PFSK-1 (cell line): ENCODE data around the gene ATP4A.

Source experiments
- FOXP2 ChIP-seq: optimal IDR thresholded peaks from 2 replicates; pipeline ENCODE3; 2011; ENCODE audit warnings: borderline replicate concordance, control low read depth, inconsistent platforms; ENCODE audit not compliant: insufficient read depth; ENCODE audit errors: extremely low read length, extremely low read depth
- POLR2AphosphoS5 ChIP-seq: IDR thresholded peaks from 2 replicates; pipeline ENCODE4 v1.6.1; 2012; ENCODE audit warnings: low read depth, mild to moderate bottlenecking, control low read depth, low read length, moderate library complexity
- SIN3A ChIP-seq: IDR thresholded peaks from 2 replicates; pipeline ENCODE4 v1.6.1; 2012; ENCODE audit warnings: mild to moderate bottlenecking, low read length, moderate library complexity, borderline replicate concordance; ENCODE audit not compliant: insufficient read depth
- TAF1 ChIP-seq: IDR thresholded peaks from 2 replicates; pipeline ENCODE4 v1.6.1; 2012; ENCODE audit warnings: low read length, control low read depth, borderline replicate concordance; ENCODE audit not compliant: insufficient read depth
- TF ChIP-seq, protein P1 (sequence below), 2 experiments: IDR thresholded peaks; 2 replicates each; pipeline versions ENCODE4 v1.6.1 to v1.8.0; 2011 to 2012; ENCODE audit warnings: low read depth in 2 of 2, low read length in 2 of 2, control low read depth in 1 of 2, inconsistent platforms in 1 of 2, mild to moderate bottlenecking in 1 of 2, moderate library complexity in 1 of 2; ENCODE audit not compliant: insufficient read depth in 1 of 2

DNA sequence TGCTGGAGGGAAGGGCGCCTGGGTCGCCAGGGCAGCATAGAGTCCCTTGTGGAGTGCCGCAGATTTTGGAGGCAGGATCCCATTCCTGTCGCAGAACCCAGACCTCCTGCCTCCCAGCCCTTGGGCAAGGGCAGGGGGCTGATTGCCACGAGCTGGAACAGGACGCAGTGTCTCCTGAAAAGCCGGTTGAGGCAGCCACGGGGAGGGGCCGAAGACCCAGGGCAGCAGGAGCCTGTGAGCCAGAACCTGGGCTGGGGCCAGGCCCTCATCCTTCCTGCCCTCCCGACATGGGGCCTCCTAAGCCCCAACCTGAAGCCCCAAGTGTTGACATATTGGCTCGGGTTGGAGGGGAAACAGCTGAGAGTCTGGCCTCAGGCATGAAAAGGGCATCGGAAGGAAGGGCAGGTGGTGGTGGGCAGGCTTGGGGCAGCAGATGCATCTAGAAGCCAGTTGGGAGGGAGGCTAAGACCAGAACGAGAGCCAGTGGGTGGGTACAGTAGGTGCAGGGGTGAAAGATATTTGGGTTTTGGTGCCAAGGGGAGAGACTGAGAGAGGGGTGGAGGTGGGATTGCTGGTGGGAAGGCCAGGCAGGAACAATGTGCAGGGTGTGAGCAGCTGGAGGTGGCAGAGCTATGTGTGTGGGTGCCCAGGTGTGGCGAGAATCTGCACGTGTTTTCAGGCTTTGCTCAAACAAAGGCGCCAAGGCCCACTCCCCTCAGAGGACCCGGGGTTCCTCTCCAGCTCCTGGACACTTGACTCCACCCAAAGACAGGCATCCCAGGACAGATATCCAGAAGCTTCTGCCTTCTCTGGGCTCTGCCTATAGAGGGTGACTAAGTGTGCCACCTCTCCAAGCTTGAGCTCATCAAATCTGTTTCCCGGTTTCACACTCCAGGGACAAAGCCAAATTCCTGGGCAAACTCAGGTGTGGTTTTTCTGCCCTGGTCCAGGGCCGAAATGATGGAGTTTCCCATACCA lies 33.9 kb downstream of the ATP4A start:
- TF ChIP-seq, protein P1, sequence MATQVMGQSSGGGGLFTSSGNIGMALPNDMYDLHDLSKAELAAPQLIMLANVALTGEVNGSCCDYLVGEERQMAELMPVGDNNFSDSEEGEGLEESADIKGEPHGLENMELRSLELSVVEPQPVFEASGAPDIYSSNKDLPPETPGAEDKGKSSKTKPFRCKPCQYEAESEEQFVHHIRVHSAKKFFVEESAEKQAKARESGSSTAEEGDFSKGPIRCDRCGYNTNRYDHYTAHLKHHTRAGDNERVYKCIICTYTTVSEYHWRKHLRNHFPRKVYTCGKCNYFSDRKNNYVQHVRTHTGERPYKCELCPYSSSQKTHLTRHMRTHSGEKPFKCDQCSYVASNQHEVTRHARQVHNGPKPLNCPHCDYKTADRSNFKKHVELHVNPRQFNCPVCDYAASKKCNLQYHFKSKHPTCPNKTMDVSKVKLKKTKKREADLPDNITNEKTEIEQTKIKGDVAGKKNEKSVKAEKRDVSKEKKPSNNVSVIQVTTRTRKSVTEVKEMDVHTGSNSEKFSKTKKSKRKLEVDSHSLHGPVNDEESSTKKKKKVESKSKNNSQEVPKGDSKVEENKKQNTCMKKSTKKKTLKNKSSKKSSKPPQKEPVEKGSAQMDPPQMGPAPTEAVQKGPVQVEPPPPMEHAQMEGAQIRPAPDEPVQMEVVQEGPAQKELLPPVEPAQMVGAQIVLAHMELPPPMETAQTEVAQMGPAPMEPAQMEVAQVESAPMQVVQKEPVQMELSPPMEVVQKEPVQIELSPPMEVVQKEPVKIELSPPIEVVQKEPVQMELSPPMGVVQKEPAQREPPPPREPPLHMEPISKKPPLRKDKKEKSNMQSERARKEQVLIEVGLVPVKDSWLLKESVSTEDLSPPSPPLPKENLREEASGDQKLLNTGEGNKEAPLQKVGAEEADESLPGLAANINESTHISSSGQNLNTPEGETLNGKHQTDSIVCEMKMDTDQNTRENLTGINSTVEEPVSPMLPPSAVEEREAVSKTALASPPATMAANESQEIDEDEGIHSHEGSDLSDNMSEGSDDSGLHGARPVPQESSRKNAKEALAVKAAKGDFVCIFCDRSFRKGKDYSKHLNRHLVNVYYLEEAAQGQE (IDR thresholded peaks at IDR 0.05; ENCODE audit: insufficient read depth in 1 of 2, low read depth in 2 of 2, low read length in 2 of 2): no peak
- TF ChIP-seq TAF1: no peak
- no peak for TF ChIP-seq SIN3A
- TF ChIP-seq POLR2AphosphoS5: no peak
- TF ChIP-seq FOXP2: no peak
